Heart right ventricle (tissue), 16 donors: ENCODE data around the gene INPP5A. TPM values are rescaled to one million over a fixed set of nuclear protein-coding genes. Genes with fewer than 3 reads are reported as not detected.
"Not testable (repeated sequence)": the region's sequence is repeated elsewhere in the genome, so short reads cannot be mapped to it uniquely, and the experiment has no call there.

Experiments used
- ATAC-seq, 8 donors: fragments of 200-7000 bp; cut with Tn5 transposase; one replicate each; pipeline ENCODE4 v1.9.1; 2020; ENCODE audit warnings: mild to moderate bottlenecking in 8 of 8, moderate library complexity in 8 of 8, moderate number of reproducible peaks in 1 of 8
- DNase-seq, 2 donors: peaks; one replicate each; pipeline ENCODE4 v3.0.0-alpha.2; 2020
- H3K27ac ChIP-seq, 10 donors: fragments of 200-600 bp; sonication (generic) in 2 of 10; one replicate each; pipeline versions ENCODE4 v1.5.0 to v1.8.0; 2020 to 2022; ENCODE audit warnings: mild to moderate bottlenecking in 3 of 10
- H3K27me3 ChIP-seq, 7 donors: fragments of 200-600 bp; one replicate each; pipeline ENCODE4 v1.8.0; 2021 to 2022; ENCODE audit warnings: mild to moderate bottlenecking in 2 of 7
- H3K36me3 ChIP-seq, 9 donors: fragments of 200-600 bp; sonication (generic) in 1 of 9; one replicate each; pipeline versions ENCODE4 v1.5.0 to v1.8.0; 2020 to 2022; ENCODE audit warnings: mild to moderate bottlenecking in 2 of 9
- H3K4me1 ChIP-seq, 9 donors: fragments of 200-600 bp; sonication (generic) in 1 of 9; one replicate each; pipeline versions ENCODE4 v1.5.0 to v1.8.0; 2020 to 2022; ENCODE audit warnings: mild to moderate bottlenecking in 4 of 9
- H3K4me3 ChIP-seq, 10 donors: fragments of 200-600 bp; sonication (generic) in 2 of 10; one replicate each; pipeline versions ENCODE4 v1.5.0 to v1.8.0; 2020 to 2022; ENCODE audit warnings: mild to moderate bottlenecking in 7 of 10, moderate library complexity in 2 of 10
- H3K9me3 ChIP-seq, 11 donors: fragments of 200-600 bp in 10 of 11; sonication (generic) in 2 of 11; one replicate each; pipeline versions ENCODE4 v1.5.0 to v1.8.0; 2013 to 2022; ENCODE audit warnings: mild to moderate bottlenecking in 2 of 11, control low read depth in 1 of 11, moderate library complexity in 1 of 11
- WGBS, 2 donors: extraction: QIAGEN DNeasy Blood & Tissue Kit; methylation state at CpG; one replicate each; pipeline ENCODE4 v1.1.7; 2013; ENCODE audit warnings: inconsistent platforms in 1 of 2; 5-methylcytosine and 5-hydroxymethylcytosine counted together
- intact Hi-C, 10 donors: fragments of 100-400 bp; cut with DNase I; formaldehyde crosslinking; loops; one replicate each; pipeline versions ENCODE4 v1.11.1 to v1.14.2; 2022
- polyA plus RNA-seq, 2 donors: library from polyadenylated mRNA; stranded (reverse); fragments of 200-250 nt; gene quantifications; one replicate each; pipeline ENCODE4 v1.2.3, GENCODE V29; 2013
- total RNA-seq, 10 donors: library from RNA; stranded (reverse); fragmentation: NEBNext Ultra II Directional in 3 of 10; extraction: Animal tissue kit (Norgen Biotek cat#: 25700) in 3 of 10; gene quantifications; one replicate each; pipeline versions ENCODE4 v1.2.1 to v1.2.4, GENCODE V29; 2021 to 2023
- TF ChIP-seq, protein P1 (sequence below), 9 donors: fragments of 200-600 bp; sonication (generic) in 2 of 9; IDR thresholded peaks; one replicate each; pipeline versions ENCODE4 v1.5.0 to v1.8.0; 2021 to 2022; ENCODE audit warnings: antibody characterized with exemption in 9 of 9, mild to moderate bottlenecking in 5 of 9, moderate library complexity in 1 of 9
- donor health status: Arrhythmogenic right ventricular cardiomyopathy.
- donor health status: ischemic (EF 13 %, LVEDD 7.1; RV severe dilation, severe dysfunction).
- donor health status: healthy with polysubstance abuse.
- donor health status: DM: no; HTN: yes; CAD: no.
- donor health status: DM: no; HTN: no; CAD: no.
- donor health status: ischemic (EF 25% LVEDD 6.9; RV normal size, moderate dysfunction).
- donor health status: ischemic (EF 25% LVEDD 5.7; RV mildly dilated, moderate dysfunction).
- donor health status: healthy.
- donor health status: DM: yes; HTN: yes; CAD: no.
- donor health status: Ischemic cardiomyopathy.
- donor health status: ischemic (EF 35%, LVEDD 5.7; RV mildly dilated, moderate dysfunction).
- donor health status: nonischemic (EF 11% LVEDD 7.7; RV severe dilation, severe dysfunction).
- donor health status: DM: yes; HTN: yes; CAD: no.
- donor health status: PGD.
- donor health status: ischemic (EF 29% LVEDD 5.4; RV normal size, mild dysfunction).
- donor health status: nonischemic (EF 23%, LVEDD 6.1; RV moderate dilation, normal function).

INPP5A gene
- total and polyA plus RNA-seq, 12 donors, result 30.4 to 122 (median 106) TPM

DNA sequence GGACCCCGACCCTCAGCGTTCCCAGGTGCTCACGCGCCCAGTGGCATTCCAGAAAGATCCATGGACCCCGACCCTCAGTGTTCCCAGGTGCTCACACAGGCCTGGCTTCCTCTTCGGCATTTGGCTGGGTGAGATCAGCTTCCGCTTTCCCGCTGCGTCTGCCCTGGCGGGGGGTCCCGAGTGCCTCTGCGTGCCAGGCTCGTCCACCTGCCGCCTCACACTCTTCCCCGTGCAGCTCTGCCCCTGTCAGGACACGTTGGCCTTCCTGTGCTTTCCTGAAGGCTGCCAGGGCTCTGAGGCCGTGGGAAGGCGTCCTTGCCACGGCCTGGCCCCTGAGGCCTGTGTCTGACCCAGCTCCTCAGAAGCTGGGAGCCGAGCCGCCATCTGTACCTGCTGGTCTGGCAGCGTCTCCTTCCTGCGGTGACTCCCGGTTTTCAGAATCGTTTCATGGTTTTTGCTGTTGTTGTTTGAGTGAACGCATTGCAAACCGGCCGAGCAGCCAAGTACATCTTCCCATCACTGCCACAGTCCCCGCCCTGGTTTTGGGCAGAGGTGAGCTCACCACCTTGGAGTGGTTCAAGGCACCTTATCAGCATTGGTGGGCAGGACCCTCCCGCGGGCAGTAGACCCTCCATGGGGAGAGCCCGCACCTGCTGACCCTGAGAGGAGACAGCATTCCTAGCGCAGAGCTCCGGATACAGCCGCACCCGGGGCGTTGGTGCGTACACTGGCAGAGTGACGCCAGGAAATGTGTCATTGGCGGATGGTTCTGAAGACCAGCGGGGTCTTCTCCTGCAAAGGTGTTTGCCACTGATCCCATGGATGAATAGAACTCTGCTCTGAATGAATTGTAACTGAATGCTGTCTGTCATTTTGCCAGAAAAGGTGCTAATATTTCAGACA lies 231.0 kb downstream of the INPP5A start:
- intact Hi-C loops, result no loop called here
- 97 to 98% methylated on average over 41 of the region's 41 CpGs for WGBS, 2 donors

GRCh38 chr10:132770061-132771021 lies 232.8 kb downstream of the INPP5A start:
- ATAC-seq, result peak in 1 of 8 donors; percentile 26
- H3K36me3 ChIP-seq, result peaks cover 0 to 56% (median 0%) of the 10 kb centered on the region in 9 donors
- TF ChIP-seq, protein P1, sequence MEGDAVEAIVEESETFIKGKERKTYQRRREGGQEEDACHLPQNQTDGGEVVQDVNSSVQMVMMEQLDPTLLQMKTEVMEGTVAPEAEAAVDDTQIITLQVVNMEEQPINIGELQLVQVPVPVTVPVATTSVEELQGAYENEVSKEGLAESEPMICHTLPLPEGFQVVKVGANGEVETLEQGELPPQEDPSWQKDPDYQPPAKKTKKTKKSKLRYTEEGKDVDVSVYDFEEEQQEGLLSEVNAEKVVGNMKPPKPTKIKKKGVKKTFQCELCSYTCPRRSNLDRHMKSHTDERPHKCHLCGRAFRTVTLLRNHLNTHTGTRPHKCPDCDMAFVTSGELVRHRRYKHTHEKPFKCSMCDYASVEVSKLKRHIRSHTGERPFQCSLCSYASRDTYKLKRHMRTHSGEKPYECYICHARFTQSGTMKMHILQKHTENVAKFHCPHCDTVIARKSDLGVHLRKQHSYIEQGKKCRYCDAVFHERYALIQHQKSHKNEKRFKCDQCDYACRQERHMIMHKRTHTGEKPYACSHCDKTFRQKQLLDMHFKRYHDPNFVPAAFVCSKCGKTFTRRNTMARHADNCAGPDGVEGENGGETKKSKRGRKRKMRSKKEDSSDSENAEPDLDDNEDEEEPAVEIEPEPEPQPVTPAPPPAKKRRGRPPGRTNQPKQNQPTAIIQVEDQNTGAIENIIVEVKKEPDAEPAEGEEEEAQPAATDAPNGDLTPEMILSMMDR (IDR thresholded peaks at IDR 0.05), result no peak

More for the DNA sequence above, 231.0 kb downstream of the INPP5A start:
- TF ChIP-seq, protein P1 (IDR thresholded peaks at IDR 0.05), result no peak
- Histone ChIP-seq H3K4me1 (no peaks in the 10 kb centered on the region), H3K4me3 (no peak overlapping the region), H3K27ac (no peak overlapping the region), H3K36me3 (peaks cover 0 to 51% (median 0%) of the 10 kb centered on the region in 9 donors), H3K9me3 (peaks cover 0 to 4% (median 0%) of the 10 kb centered on the region in 11 donors), H3K27me3 (no peaks in the 10 kb centered on the region)
- no peak for ATAC-seq
- no peak for DNase-seq

DNA sequence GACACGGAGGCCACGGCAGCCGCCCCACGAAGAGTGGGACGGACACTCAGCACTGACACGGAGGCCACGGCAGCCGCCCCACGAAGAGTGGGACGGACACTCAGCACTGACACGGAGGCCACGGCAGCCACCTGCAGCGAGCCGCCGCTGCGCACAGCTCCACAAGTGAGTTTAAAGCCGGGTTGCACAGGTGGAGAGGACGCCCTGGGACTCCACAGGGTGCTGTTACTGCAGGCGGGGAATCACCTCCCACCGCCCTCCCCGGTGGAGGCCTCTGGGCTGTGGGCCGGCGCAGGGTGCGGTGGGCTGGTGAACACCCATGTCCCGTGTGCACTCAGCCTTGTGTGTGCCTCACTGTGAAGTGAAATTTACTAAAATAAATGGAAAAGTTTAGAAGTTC lies 235.2 kb downstream of the INPP5A start:
- H3K27ac ChIP-seq, DNase-seq, H3K4me3 ChIP-seq, intact Hi-C loops, H3K27me3 ChIP-seq, H3K4me1 ChIP-seq, ATAC-seq, H3K9me3 ChIP-seq: not testable (repeated sequence)
- 95 to 98% methylated on average over 19 to 20 of the region's 25 CpGs for WGBS, 2 donors
- peaks cover 0 to 63% (median 4%) of the 10 kb centered on the region in 9 donors for H3K36me3 ChIP-seq

More at GRCh38 chr10:132770061-132771021, 232.8 kb downstream of the INPP5A start:
- Histone ChIP-seq H3K4me1 (no peaks in the 10 kb centered on the region), H3K27ac (no peak overlapping the region), H3K27me3 (no peaks in the 10 kb centered on the region), H3K4me3 (no peak overlapping the region), H3K9me3 (peaks cover 0 to 4% (median 0%) of the 10 kb centered on the region in 11 donors)
- intact Hi-C loops, result no loop called here
- WGBS, 2 donors, result 97% methylated on average over 45 of the region's 45 CpGs
- DNase-seq, result no peak

DNA sequence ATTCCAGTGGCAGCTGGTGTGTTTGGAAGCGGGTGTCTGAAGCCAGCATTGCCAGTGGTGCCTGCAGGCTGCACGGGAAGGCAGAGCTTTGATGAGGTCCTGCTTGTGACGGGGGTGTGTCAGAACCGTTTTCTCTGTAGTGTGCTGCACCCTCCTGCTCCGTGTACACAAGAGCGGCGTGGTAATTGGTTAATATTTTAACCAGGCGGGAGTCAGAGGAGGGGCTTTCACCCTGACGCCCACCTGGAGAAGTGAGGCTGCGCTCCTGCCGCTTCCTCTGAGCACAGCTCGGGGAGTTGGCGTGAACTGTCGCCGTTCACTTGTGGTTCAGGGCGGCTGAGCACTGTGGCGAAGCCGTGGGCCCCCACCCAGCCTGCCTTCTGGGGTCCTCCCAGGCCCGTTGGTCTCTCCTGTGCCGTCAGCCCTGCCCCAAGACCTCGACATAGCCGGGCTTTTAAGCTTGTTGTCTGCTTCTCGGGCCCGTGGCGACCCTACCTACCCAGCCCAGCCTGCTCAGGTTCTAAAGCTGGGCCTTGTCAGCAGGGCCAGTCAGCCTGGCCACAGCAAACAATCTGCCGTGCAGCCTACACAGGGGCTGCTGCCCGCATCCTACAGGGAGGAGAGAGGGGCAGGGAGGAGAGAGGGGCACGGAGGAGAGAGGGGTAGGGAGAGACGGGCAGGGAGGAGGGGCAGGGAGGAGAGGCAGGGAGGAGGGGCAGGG lies 236.8 kb downstream of the INPP5A start:
- H3K4me1 ChIP-seq, result no peaks in the 10 kb centered on the region
- ATAC-seq (no peak), DNase-seq (no peak)
- TF ChIP-seq, protein P1 (IDR thresholded peaks at IDR 0.05), result no peak
- H3K9me3 ChIP-seq, result no peaks in the 10 kb centered on the region
- 86 to 89% methylated on average over 29 of the region's 29 CpGs for WGBS, 2 donors
- no peaks in the 10 kb centered on the region for H3K27me3 ChIP-seq
- no peak overlapping the region for H3K27ac ChIP-seq
- H3K4me3 ChIP-seq, result no peak overlapping the region
- intact Hi-C loops, result no loop called here
- H3K36me3 ChIP-seq, result peaks cover 0 to 66% (median 14%) of the 10 kb centered on the region in 9 donors
